Stimulated activated CD4-positive, alpha-beta T cell treated with anti-CD3 and anti-CD28 coated beads, TNF-alpha, amount 100 ng/mL, for 1 hour (primary cell): ENCODE data around the gene PEPD.

Source experiments
- DNase-seq, 3 donors: peaks; one replicate each; pipeline ENCODE4 v3.0.0-alpha.2; 2020; ENCODE audit warnings: low read depth in 3 of 3, low spot score in 1 of 3

PEPD gene

DNA sequence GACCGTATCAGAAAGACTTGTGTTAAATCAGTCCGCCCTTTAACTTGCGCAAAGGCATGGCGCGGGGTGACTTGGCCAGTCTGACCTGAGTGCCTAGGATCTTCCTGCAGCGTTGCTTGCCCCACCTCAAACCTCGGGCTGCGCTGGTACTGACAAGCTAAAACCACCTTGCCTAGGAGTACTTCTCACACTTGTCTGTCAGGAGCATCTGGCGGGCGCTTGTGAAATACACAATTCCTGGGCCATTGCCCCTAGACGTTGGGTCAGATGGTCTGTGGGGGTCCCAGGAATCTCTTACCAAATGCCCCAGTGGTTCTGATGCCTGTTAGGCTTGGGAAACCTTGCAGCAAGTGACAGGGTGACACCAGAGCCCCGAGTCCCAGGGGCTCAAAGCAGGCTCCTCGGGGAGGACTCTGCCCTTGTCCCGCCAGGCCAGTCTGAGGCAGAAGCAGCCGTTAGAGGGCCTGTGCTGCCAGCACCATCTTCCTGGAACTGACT, 135.2 kb downstream of the PEPD start:
- DNase-seq: no peak

DNA sequence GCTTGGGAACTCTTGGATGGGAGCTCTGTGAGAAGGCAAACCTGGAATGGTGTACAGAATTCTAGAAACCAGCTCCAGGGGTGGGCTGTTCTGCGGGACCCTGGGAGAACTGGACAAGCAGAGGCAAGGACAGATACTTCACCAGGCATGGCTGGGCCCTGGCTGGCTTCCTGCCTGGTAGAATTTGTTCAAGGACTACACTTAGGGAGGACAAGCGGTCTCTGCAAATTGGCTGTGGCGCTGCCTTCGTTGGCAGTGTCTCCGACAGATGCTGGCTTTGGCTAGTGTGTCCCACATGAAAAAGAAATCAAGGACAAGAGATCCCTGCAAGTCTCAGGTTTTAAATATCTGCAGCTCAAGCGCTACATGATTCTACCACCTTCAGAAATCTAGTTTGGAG, 135.6 kb downstream of the PEPD start:
- DNase-seq: no peak

DNA sequence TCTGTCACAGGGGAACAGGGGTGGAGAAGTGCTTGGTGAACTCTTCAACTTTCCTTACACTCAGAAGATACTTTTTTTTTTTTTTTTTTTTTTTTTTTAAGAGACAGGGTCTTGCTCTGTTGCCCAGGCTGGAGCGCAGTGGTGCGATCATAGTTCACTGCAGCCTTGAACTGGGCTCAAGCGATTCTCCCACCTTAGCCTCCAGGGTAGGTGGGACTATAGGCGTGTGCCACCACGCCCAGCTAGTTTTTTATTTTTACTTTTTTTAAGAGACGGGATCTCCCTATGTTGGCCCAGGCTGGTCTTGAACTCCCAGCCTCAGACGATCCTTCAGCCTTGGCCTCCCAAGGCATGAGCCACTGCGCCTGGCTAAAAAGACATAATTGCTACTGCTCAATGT, 136.6 kb downstream of the PEPD start:
- no peak for DNase-seq

DNA sequence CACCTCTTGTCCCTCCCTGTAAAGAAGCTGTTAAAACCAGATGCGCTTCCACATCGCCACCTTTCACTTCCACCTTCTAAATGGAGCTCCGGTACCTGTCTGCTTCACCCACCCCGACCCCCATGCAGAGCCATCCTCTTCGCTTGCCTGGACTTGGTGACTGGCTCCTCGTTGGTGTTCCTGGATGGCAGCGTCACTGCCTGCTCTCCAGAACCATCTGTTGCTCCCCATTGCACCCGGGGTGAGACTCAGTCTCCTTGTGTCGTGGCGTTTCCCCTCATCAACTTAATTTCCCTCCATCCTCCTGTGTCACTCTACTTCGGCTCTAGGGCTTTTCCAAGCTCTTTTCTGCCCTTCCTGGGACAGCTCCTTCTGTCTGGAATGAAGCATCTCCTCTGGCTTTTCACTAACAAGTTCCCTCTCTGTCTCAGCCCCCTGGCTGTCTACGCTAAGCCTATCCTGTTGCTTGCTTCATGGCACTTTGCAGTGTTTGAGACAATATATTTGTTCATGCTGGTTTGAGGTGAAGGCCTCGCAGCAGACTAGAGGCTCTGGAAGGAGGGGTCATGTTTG, 137.8 kb downstream of the PEPD start:
- DNase-seq: no peak

DNA sequence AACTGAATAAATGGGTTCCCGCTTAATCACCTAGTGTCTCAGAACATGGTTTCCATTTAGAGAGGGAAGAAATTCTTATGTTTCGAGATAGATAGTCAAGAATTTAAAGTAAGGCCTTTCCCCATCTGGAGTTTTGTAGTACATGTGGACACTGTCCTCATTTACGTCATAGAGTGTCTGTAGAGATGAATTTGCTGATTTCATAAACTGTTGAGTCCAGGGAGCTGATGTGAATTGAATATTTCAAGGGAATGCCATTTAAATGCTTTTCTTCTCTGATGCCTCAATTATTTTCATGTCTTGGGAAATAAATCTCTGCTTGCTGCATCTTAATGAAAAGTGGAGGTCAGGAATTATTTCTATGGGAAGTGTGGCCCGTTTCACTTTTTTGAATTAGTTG, 138.6 kb downstream of the PEPD start:
- no peak for DNase-seq

DNA sequence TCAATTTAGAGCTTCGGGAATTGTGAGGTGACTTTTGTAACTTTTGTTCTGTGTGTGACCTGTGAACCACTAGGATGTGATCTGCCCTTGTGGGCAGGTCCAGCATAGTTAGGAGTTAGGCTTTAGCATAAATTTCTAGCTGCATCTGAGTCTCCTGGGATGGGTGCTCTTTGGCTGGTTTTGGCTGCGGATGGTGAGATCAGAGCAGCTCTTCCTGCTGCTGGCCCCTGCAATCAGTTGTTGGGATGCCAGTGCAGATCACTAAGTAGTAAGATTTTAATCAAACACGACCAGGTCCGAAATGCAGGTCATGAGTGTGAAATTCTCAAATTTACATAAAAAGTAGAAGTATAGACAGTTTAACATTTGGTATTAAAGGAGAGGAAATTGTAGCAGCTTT, 139.6 kb downstream of the PEPD start:
- no peak for DNase-seq

DNA sequence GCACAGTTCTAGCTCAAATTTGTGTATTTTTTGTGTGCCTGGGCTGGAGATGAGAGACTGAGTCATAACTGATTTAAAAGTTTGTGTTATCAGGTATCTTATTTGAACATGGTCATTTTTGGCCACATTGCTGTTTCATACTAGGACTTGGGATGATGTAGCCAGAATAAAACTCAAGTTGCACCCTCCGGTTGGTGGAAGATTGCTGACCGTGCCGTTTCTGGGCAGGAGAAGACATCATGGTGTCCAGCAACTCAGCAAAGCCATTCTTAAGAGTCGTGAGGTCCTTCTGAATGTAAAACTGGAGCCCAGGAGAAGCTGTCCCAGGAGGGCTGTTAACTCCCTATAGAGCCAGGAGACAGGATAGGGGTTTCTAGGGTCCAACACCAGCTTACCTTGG, 140.5 kb downstream of the PEPD start:
- DNase-seq: no peak

DNA sequence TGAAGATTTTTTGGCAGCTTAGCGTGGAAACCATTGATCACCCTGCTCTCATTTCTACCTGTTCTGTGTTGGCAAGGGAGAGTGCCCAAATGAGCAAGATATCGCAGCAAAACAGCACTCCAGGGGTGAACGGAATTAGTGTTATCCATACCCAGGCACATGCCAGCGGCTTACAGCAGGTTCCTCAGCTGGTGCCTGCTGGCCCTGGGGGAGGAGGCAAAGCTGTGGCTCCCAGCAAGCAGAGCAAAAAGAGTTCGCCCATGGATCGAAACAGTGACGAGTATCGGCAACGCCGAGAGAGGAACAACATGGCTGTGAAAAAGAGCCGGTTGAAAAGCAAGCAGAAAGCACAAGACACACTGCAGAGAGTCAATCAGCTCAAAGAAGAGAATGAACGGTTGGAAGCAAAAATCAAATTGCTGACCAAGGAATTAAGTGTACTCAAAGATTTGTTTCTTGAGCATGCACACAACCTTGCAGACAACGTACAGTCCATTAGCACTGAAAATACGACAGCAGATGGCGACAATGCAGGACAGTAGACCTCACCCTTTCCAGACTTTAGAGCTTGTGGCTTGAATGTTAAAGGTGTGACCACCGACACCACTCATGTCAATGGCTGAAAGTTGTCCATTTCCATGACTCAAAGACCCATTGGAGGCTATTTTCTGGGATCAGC, 142.3 kb downstream of the PEPD start:
- no peak for DNase-seq

DNA sequence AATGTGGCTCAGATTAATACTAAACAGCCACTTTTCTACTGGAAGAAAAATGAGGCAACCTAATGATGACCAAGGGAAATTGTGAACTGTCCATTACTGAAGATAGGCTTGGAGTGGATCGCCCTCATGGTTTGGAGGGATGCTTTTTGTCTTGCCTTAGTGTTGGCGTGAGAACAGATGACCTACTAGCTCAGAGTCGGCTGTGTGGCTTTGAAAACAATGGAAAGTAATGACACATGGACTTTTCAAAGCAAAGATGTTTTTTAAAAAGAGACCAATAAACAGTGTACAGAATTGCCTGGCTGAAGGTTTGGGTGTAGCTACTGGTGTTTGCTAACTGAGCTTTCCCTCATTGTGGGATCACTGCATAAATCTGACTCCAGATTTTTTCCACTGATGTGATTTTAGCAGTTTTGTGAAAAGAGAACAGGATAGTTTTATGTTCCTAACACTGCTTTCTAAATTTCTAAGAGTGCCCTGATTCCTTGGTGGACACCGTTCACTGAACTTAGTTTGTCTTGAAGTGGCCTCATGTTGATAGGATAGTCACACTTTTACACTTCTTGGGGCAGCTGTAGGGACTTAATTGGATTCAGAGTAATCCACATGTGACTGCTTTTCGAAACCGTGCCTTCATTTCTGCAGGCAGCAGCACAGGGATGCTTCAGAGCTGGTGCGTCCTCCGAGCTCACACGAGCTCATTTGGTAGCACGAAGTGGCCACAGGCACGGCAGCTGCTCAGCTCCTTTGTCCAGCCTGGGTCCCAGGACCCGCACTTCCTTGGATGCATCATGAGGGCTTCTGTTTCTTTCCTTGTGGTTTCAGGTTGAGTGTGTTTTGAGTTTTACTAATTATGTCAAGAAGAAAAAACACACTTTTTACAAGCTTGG, 143.8 kb downstream of the PEPD start:
- no peak for DNase-seq

DNA sequence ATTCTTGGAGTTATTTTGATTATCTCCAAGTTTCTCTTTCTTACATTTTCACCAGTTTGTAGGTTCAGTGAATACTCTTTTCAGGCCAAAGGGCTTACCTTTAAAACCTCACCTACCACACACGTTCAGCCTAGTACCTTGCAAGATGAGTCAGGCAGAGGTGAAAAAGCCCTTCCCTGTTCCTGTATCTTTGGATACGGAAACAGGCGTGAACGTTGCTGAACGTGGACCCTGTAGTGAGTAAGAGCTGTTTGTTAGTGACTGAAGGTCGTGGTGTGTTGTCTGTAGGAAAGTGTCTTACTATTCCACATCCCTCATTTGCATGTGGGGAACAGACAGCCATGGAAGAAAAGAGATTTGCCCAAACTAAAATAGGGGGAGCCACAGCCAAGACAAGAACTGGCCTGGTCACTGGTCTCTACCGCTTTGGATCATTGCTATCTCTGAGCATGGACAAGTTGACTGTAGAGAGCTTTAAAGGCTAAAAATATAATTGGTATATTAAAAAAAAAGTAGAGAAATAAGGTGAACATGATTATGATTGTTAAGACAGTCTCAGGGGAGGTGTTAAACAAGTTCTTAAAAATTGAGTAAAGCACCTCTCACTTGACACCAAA, 144.5 kb downstream of the PEPD start:
- DNase-seq: no peak

DNA sequence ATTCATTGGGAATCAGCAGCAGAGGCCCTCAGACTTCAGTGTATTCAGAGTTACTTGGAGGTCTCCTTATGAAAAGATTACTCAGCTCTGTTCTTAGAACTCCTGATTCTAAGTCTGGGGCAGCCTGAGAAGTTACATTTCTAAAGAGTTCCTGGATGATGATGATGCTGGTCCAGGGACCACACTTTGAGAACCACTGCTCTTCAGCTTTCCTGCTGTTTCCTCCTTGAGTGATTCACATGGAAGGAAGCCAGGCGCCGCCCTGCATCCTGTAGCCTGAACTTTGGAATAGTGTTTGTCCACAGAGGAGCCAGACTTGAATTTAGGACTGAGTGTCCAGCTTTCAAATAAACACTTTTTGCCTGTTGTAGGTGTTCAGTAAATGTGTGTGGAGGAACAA, 145.2 kb downstream of the PEPD start:
- no peak for DNase-seq

DNA sequence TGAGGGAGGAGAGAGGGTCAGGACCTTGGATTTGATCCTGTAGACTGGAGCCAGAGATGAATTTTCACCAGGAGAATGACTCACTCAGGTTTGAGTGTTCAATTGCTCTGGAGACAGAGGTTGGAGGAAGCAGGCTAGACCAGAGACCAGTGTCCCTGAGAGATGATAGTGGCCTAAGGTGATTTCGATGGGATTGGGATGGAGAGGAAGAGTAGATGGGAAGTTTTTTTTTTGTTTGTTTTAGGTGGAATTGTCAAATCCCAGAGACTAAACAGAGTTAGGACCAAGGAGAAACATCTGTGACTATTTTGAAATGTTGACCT, 145.8 kb downstream of the PEPD start:
- DNase-seq: no peak

DNA sequence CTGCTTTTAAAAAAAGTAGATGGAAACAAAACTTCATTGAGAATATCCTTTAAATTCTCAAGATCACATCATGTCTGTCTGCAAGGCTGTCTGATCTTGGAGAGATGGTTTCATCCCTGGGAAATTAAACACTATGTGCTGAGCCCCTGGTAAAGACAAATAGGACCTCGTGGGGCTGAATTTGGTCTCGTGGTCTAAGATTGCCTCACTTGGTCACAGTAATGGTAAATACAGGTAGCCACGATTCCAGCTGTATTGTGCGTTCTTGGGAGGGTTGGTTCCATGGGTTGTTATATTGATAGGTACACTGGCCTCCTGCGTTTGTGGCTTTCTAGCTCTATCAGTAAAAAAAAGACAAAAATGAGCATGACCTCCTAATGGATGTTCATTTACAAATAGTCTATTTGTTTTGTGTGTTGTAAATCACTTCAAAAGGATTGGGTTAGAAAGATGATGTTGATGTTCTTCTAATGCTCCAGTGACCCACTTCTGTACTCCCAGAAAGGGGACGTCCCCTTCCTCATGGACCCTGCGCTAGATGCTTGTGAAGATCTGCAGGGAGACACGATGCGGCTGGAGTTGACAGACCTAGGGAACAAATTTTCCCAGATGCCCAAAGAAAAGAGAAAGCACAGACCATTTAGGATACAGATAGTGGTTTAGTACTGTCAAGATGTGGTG, 146.3 kb downstream of the PEPD start:
- DNase-seq: no peak

DNA sequence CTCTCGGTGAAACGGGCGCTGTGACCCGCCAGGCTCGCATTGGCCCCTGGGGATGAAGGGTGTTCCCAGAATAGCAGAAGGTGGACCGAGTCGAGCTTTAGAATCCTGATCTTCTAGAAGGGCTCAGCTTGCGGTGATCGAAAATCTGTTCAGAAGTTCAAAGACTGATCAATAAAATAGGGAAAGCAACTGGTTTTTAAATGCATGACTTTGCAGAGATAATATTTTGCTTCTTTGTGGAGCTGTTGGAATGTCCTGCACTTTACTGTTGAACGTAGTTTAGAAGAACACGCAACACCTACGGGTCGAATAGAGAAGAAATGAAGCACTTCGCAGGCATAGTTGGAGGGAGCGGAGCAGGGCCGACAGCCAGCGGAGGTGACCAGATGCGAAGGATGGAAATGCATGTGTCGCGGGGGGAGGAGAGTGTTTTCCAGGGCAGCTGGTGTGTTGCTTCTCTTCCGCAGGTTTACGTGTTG, 147.3 kb downstream of the PEPD start:
- no peak for DNase-seq

DNA sequence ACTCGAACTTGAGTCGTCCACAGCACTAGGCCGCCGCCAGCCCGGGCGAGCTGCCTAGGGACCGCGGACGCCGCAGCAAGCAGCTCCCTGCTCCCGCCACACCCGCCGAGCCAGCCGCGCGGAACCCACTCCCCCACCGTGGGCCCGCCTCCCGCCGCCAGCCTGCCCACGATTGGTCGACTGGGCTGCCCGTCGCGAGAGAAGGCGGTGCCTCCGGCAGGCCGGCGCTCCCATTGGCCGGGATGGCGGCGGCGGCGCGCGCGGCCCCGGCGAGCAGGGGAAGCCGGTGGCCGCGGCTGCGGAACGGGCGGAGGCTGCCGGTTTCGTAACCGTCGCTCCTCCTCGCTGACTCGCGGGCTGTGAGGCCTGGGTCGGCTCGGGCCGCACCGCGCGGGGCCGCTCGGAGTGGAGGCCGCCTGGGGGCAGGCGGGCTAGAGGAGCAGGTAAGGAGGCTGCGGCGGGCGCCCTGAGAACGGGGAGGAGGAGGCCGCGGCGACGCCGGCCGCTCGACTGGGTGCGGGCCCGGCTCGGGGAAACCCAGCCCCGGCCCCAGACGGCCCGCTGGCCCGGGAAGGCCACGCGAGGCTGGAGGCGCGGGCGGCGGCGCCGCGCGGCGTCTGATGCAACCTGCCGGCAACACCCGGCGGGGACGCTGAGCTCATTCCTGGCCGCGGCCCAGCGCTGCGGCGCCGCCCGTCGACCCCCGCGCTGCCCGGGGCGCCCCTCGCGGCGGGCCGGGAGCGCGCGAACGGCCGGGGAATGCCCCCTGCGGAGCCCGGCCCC, 147.9 kb downstream of the PEPD start, which contains the start of gene CEBPG:
CEBPG (plus strand) TSS at position 257 of the 783 bp plus-strand sequence. CDS start 5,531 bp downstream, outside the sequence.
- peak; percentile 83 to 94 (median 94) for DNase-seq

DNA sequence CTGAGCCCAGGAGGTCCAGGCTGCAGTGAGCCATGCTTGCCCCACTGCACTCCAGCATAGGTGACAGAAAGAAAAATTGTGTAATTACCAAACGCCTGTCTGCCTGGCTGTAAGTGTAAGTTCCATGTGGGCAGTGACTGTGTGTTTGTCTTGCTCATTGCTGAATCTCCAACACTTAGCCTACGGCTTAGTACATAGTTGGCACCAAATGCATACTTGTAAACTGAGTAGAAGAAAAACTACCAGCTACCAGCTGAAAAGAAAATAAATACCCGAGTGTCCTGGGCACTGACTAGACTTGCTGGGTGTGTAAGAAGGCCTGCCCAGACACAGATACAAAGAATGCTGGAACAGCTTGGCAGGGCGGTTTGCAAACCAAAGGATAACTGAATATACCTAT, 150.8 kb downstream of the PEPD start:
- DNase-seq: no peak

DNA sequence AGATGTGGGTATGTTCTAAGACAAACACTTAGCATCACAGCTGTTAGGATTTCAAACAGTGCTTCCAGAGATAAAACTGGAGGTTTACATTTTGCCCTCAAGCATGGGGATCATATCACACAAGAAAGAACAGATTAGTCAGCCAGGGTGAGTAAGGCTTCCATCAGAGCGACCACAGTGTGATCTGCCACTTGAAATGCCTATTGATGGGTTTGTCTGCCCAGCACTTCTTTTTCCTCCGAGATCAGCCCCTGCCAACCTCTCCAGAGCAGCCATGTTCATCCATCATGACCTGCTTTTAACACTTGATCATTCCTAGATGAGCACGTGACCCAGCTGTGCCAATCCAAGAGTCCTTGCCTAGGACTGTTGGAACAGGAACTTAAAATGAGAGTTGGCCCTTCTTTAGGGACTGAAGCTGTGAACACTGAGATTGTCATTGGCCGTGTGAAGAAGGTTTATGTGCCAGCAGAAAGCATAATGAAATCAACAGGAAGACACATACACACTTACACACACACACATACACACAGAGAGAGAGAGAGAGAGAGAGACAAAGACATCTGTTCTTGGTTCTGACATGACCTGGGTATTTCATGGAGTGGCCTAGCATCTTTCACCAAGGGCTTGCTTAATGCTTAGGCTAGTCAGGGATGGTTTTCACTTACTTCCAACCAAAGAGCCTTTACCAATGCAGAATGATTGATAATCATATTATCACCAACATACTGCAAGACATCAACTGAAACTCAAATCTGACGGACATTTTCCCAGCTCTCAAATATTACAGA, 153.3 kb downstream of the PEPD start:
- no peak for DNase-seq

DNA sequence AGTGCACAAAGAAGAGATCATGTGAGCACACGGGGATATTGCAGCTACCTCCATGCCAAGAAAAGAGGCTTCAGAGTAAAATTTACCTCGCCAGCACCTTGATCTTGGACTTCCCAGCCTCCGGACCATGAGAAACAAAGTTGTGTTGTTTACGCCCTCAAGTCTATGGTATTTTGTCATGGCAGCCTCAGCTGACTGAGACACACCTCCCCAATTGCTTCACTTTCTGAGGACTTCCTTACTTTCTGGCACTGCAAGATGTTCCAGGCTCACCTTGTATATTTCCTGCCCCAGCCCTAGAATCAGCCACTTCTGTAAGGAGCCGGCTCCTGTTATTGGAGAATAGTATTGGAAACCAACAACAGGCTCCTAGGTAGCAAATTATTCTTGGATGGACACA, 154.7 kb downstream of the PEPD start:
- no peak for DNase-seq

DNA sequence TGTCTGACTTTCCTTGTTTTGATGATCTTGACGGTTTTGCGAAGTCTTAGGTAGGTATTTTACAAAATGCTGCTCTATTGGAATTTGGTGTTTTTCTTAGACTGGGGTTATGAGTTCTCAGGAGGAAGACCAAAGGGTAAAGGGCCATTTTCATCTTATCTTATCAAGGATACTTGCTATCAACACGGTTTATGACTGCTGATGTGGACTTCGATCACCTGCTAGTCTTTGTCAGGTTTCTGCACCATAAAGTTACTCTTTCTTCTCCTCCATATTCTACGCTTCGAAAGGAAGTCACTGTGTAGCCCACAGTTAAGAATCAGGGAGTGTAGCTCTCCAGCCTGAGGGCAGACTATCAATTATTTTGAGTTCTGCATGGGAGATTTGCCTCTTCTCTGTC, 155.5 kb downstream of the PEPD start:
- no peak for DNase-seq
